Hepatic stellate cell (primary cell): ENCODE results near the gene HORMAD2.

Source experiments
- DNase-seq: peaks from one replicate; pipeline ENCODE4 v3.0.0; 2011; ENCODE audit warnings: low spot score

Gene HORMAD2

GRCh38 chr22:30079952-30080533 lies at the start of gene HORMAD2:
Gene HORMAD2 (plus strand): TSS chr22:30080464. CDS start chr22:30093953, 13,489 bp downstream.
- no peak for DNase-seq

- no peak for DNase-seq
Observed at GRCh38 chr22:30031328-30031727, 48.9 kb upstream of the HORMAD2 start.

- DNase-seq: no peak
Observed at GRCh38 chr22:30031764-30032455, 48.4 kb upstream of the HORMAD2 start.

GRCh38 chr22:30033137-30033536 lies 47.1 kb upstream of the HORMAD2 start:
- DNase-seq: no peak

GRCh38 chr22:30033901-30034300 lies 46.4 kb upstream of the HORMAD2 start:
- no peak for DNase-seq

- DNase-seq: peak; percentile 72
Observed at GRCh38 chr22:30036656-30037055, 43.6 kb upstream of the HORMAD2 start.

- DNase-seq: peak; percentile 27
Observed at GRCh38 chr22:30038219-30038618, 42.0 kb upstream of the HORMAD2 start.

GRCh38 chr22:30040499-30041260 lies 39.6 kb upstream of the HORMAD2 start:
- DNase-seq: no peak

- DNase-seq: no peak
Observed at GRCh38 chr22:30041475-30041874, 38.8 kb upstream of the HORMAD2 start.

- DNase-seq: no peak
Observed at GRCh38 chr22:30041881-30042280, 38.4 kb upstream of the HORMAD2 start.

- DNase-seq: no peak
Observed at GRCh38 chr22:30043161-30043560, 37.1 kb upstream of the HORMAD2 start.

- DNase-seq: peak; percentile 75
Observed at GRCh38 chr22:30044369-30044768, 35.9 kb upstream of the HORMAD2 start.

- no peak for DNase-seq
Observed at GRCh38 chr22:30044881-30045493, 35.3 kb upstream of the HORMAD2 start.

- no peak for DNase-seq
Observed at GRCh38 chr22:30045494-30045887, 34.8 kb upstream of the HORMAD2 start.

GRCh38 chr22:30045901-30046715 lies 34.2 kb upstream of the HORMAD2 start:
- no peak for DNase-seq

- no peak for DNase-seq
Observed at GRCh38 chr22:30046716-30047363, 33.4 kb upstream of the HORMAD2 start.

GRCh38 chr22:30047364-30047738 lies 32.9 kb upstream of the HORMAD2 start:
- peak; percentile 54 for DNase-seq

- DNase-seq: no peak
Observed at GRCh38 chr22:30048681-30049080, 31.6 kb upstream of the HORMAD2 start.

GRCh38 chr22:30054067-30054763 lies 26.0 kb upstream of the HORMAD2 start:
- DNase-seq: no peak

- no peak for DNase-seq
Observed at GRCh38 chr22:30054764-30055069, 25.5 kb upstream of the HORMAD2 start.

GRCh38 chr22:30056015-30056414 lies 24.2 kb upstream of the HORMAD2 start:
- peak; percentile 27 for DNase-seq
